Upper lobe of right lung (tissue), 1 donor: ENCODE measurements around the gene NPC2. TPM values are rescaled to one million over a fixed set of nuclear protein-coding genes. Genes with fewer than 3 reads are reported as not detected.

ENCODE experiments used
- ATAC-seq: fragments of 200-7000 bp; cut with Tn5 transposase; one replicate; pipeline ENCODE4 v1.9.1; 2020; ENCODE audit warnings: mild to moderate bottlenecking, moderate library complexity
- DNase-seq: peaks from one replicate; pipeline ENCODE4 v3.0.0-alpha.2; 2020
- H3K27ac ChIP-seq: fragments of 200-600 bp; one replicate; pipeline ENCODE4 v1.8.0; 2022
- H3K27me3 ChIP-seq: fragments of 200-600 bp; one replicate; pipeline ENCODE4 v1.8.0; 2022; ENCODE audit warnings: mild to moderate bottlenecking
- H3K36me3 ChIP-seq: fragments of 200-600 bp; one replicate; pipeline ENCODE4 v1.8.0; 2022
- H3K4me1 ChIP-seq: fragments of 200-600 bp; one replicate; pipeline ENCODE4 v1.8.0; 2022
- H3K4me3 ChIP-seq: fragments of 200-600 bp; one replicate; pipeline ENCODE4 v1.8.0; 2022; ENCODE audit warnings: mild to moderate bottlenecking
- H3K9me3 ChIP-seq: fragments of 200-600 bp; one replicate; pipeline ENCODE4 v1.8.0; 2022
- intact Hi-C: fragments of 100-400 bp; cut with DNase I; formaldehyde crosslinking; loops from one replicate; pipeline ENCODE4 v1.11.0; 2022
- total RNA-seq: library from RNA; stranded (reverse); fragmentation: NEBNext Ultra II Directional; extraction: Animal tissue kit (Norgen Biotek cat#: 25700); gene quantifications from one replicate; pipeline ENCODE4 v1.2.1, GENCODE V29; 2021
- TF ChIP-seq, protein P1 (sequence below): fragments of 200-600 bp; IDR thresholded peaks from one replicate; pipeline ENCODE4 v1.8.0; 2022; ENCODE audit warnings: antibody characterized with exemption
- donor health status: DM: no; HTN: yes; CAD: no; lungs with severe emphysema.

NPC2 gene
- total RNA-seq, 1 donor from 2014 or later: 849 TPM

DNA sequence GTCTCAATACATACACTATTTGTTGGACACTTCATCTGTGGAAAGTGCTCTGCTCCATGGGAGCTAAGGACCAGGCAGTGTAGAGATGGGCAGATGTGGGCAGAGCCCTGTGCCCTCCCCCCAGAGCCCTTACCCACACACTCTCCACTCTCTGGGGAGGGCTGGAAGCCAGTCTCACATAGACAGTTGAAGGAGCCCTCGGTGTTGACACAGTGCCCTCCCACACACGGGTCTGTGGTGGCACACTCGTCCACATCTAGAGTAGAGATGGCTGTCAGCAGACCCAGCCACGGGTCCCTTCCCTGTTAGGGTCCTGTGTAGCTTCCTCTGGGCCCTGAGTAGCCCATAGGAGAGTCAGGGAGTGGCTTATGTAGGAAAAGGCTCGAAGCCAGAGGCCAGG, 14.7 kb upstream of the NPC2 start:
- intact Hi-C loops: loop anchor here (10.0 kb wide), 1 partner anchor 97 kb away; no protein-coding TSS in a partner anchor
- Histone ChIP-seq H3K9me3 (no peaks in the 10 kb centered on the region), H3K36me3 (peaks cover 10% of the 10 kb centered on the region), H3K27ac (no peak overlapping the region), H3K4me1 (no peaks in the 10 kb centered on the region), H3K27me3 (no peaks in the 10 kb centered on the region), H3K4me3 (no peak overlapping the region)
- TF ChIP-seq, protein P1, sequence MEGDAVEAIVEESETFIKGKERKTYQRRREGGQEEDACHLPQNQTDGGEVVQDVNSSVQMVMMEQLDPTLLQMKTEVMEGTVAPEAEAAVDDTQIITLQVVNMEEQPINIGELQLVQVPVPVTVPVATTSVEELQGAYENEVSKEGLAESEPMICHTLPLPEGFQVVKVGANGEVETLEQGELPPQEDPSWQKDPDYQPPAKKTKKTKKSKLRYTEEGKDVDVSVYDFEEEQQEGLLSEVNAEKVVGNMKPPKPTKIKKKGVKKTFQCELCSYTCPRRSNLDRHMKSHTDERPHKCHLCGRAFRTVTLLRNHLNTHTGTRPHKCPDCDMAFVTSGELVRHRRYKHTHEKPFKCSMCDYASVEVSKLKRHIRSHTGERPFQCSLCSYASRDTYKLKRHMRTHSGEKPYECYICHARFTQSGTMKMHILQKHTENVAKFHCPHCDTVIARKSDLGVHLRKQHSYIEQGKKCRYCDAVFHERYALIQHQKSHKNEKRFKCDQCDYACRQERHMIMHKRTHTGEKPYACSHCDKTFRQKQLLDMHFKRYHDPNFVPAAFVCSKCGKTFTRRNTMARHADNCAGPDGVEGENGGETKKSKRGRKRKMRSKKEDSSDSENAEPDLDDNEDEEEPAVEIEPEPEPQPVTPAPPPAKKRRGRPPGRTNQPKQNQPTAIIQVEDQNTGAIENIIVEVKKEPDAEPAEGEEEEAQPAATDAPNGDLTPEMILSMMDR: no peak
- no peak for ATAC-seq
- DNase-seq: no peak

DNA sequence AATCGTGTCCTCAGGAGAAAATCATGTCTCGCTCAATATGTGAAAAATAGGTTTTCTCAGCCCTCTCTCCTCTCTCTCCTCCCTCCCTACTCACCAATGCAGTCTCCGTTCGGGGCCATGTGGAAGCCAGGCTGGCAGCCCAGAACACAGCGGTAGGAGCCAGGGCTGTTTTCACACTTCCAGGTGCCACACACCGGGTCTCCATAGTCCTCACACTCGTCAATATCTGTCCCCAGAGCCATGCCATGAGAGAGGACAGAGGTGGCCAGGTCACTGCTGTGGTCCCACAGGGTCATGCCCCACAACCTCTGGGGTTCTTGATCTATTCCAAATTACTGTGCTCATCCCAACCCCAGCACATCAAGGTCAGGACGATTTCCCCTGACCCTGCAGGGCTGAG, 14.0 kb upstream of the NPC2 start:
- TF ChIP-seq, protein P1: no peak
- DNase-seq (no peak), ATAC-seq (no peak)
- Histone ChIP-seq H3K4me1 (no peaks in the 10 kb centered on the region), H3K27me3 (no peaks in the 10 kb centered on the region), H3K27ac (no peak overlapping the region), H3K4me3 (no peak overlapping the region), H3K36me3 (peaks cover 10% of the 10 kb centered on the region), H3K9me3 (no peaks in the 10 kb centered on the region)
- intact Hi-C loops: loop anchor here (10.0 kb wide), 1 partner anchor 98 kb away; no protein-coding TSS in a partner anchor

DNA sequence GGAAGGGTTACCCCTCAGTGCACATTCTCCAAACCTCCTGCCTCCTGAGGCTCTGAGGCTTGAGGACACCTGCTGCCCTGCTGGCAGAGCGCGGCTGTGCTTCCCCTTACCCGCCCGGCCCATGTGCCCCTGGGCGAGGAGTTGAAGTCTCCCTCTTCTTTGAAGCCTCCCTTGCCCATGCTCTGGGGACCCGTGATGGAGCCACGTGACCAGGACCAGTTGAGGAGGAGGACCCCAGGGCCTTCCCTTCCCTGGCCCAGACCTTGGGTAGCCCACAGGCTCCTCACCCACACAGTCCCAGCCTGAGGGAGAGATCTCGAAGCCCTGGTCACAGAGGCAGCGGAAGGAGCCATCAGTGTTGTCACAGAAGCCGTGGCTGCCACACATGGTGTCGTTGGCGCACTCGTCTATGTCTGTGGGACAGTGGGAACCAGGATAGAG, 13.3 kb upstream of the NPC2 start:
- TF ChIP-seq, protein P1: no peak
- no peaks in the 10 kb centered on the region for H3K9me3 ChIP-seq
- H3K27ac ChIP-seq: no peak overlapping the region
- no peaks in the 10 kb centered on the region for H3K4me1 ChIP-seq
- DNase-seq (no peak), ATAC-seq (no peak)
- no peak overlapping the region for H3K4me3 ChIP-seq
- peaks cover 10% of the 10 kb centered on the region for H3K36me3 ChIP-seq
- no peaks in the 10 kb centered on the region for H3K27me3 ChIP-seq
- intact Hi-C loops: loop anchor here (10.0 kb wide), 1 partner anchor 98 kb away; no protein-coding TSS in a partner anchor

DNA sequence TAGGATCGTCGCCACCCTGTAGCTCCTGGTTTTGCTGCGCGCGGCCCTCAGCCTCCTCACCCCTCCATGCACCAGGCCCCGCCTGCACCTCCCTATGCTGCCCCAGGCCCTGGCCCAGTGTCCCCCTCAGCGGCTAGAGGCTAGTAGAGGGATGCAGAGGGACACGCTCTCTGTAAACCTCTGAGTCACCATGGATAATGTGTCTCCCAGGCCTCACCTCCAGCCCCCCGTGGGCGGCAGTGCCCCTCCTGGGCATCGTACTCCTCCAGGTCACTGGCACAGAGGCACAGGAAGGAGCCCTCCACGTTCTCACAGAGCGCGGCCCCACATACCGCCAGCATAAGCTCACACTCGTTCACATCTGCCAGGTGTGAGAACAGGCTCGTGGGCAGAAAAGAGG, 12.7 kb upstream of the NPC2 start:
- H3K36me3 ChIP-seq: peaks cover 10% of the 10 kb centered on the region
- intact Hi-C loops: loop anchor here (10.0 kb wide), 1 partner anchor 99 kb away; no protein-coding TSS in a partner anchor
- H3K27ac ChIP-seq: no peak overlapping the region
- H3K9me3 ChIP-seq: no peaks in the 10 kb centered on the region
- TF ChIP-seq, protein P1: no peak
- no peak for DNase-seq
- H3K27me3 ChIP-seq: no peaks in the 10 kb centered on the region
- H3K4me1 ChIP-seq: no peaks in the 10 kb centered on the region
- no peak overlapping the region for H3K4me3 ChIP-seq
- no peak for ATAC-seq

DNA sequence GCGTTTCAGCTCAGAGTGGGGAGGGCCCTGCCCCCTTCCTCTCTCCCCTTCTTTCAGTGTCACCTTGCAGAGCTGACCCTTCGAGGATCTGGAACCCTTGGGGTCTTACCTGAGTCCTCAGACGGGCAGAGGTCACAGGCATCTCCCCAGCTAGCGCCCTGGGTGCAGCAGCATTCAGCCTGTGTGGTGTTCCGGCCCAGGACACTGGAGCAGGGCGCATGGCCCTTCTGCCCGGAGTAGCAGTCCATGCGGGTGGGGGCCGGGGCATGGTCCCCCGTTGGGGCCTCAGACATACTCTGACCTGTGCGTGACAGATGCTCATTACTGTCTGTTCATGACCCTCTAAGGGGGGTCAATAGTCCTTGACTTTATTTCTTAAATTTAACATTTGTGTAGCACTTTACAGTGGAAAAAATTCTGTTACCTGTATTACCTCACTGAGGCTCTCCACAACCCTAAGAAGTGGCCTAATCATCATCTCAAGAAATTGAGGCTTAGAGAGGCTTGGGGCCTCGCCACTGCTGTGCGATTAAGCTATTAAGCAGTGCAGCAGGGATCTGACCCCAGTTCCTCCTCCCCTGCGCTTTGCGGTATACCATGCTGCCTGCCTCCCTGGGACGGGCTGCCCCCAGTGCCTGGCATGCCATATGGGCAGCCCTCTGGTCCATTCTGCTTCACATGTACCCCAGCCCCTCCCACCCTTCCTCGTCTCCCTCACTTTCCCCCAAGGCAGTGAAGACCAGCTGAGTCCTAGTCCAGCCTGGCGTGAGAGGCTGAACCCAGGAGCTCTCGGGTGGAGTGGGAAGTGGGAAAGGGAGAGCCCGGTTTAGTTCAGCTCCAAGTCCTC, 12.0 kb upstream of the NPC2 start:
- TF ChIP-seq, protein P1: no peak
- intact Hi-C loops: loop anchor here (10.0 kb wide), 1 partner anchor 100 kb away; no protein-coding TSS in a partner anchor
- DNase-seq: no peak
- Histone ChIP-seq H3K9me3 (no peaks in the 10 kb centered on the region), H3K36me3 (peaks cover 10% of the 10 kb centered on the region), H3K27ac (no peak overlapping the region), H3K4me3 (no peak overlapping the region), H3K4me1 (no peaks in the 10 kb centered on the region), H3K27me3 (no peaks in the 10 kb centered on the region)
- ATAC-seq: no peak
